Stimulated activated CD4-positive, alpha-beta T cell treated with anti-CD3 and anti-CD28 coated beads, Interleukin-2, amount 100 ng/mL, for 48 hours (primary cell): ENCODE results near the gene TCHP.

Experiments used
- DNase-seq, 2 donors: peaks; one replicate each; pipeline ENCODE4 v3.0.0-alpha.2; 2020

TCHP gene

GRCh38 chr12:109967383-109968031 is 67.4 kb downstream of the TCHP start:
- DNase-seq: no peak
